Stomach (tissue), 4 donors: ENCODE results near the gene GTF2I.

Experiments
- POLR2A ChIP-seq, 4 donors: fragments of 450-650 bp; IDR thresholded peaks; one replicate each; pipeline ENCODE4 v1.6.1; 2016; ENCODE audit warnings: antibody characterized with exemption in 4 of 4, control low read depth in 2 of 4, mild to moderate bottlenecking in 1 of 4, moderate library complexity in 1 of 4
- TF ChIP-seq, protein P1 (sequence below), 7 experiments: fragments of 450-650 bp in 4 of 7; fragments of 200-600 bp in 3 of 7; sonication (generic) in 3 of 7; IDR thresholded peaks; one replicate each; pipeline ENCODE4 v1.5.1; 2016 to 2019; ENCODE audit warnings: antibody characterized with exemption in 7 of 7, control low read depth in 2 of 7, mild to moderate bottlenecking in 1 of 7

DNA sequence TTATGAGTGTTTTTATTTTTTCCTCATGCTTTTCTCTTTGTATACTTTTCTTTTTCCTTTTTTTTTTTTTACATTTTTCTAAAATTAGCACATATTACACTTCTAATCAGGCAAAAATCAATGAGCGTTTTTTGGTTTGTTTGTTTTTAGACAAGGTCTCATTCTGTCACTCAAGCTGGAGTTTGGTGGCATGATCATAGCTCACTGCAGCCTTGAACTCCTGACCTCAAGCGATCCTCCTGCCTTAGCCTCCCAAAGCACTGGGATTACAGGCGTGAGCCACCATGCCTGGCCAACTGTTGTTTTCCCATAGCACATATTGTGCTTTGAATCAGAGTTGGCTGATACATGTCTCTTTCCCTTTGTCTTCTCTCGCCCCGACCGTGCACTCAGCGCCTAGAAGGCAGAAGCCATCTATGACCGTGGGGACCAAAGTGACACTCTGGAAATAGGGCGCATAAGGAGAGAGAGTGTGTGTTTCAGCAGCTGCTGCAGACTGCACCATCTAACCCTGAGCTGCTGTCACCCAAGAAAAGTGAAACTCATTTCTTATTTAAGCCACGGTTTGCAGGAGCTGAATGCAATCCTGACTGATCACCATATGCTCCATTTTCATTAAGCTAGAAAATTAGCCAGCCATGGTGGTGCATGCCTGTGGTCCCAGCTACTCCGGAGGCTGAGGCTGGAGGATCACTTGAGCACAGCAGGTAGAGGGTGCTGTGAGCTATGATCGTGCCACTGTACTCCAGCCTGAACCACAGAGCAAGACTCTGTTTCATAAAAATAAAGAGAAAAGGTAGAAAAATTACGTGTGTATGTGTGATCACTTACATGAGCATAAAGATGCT lies 41.4 kb upstream of the GTF2I start:
- TF ChIP-seq, protein P1, sequence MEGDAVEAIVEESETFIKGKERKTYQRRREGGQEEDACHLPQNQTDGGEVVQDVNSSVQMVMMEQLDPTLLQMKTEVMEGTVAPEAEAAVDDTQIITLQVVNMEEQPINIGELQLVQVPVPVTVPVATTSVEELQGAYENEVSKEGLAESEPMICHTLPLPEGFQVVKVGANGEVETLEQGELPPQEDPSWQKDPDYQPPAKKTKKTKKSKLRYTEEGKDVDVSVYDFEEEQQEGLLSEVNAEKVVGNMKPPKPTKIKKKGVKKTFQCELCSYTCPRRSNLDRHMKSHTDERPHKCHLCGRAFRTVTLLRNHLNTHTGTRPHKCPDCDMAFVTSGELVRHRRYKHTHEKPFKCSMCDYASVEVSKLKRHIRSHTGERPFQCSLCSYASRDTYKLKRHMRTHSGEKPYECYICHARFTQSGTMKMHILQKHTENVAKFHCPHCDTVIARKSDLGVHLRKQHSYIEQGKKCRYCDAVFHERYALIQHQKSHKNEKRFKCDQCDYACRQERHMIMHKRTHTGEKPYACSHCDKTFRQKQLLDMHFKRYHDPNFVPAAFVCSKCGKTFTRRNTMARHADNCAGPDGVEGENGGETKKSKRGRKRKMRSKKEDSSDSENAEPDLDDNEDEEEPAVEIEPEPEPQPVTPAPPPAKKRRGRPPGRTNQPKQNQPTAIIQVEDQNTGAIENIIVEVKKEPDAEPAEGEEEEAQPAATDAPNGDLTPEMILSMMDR (IDR thresholded peaks at IDR 0.05) = no peak
- TF ChIP-seq POLR2A (IDR thresholded peaks at IDR 0.05) = no peak
